Mesenteric fat pad (tissue), 1 donor: ENCODE measurements around the gene KCTD1. TPM values are rescaled to one million over a fixed set of nuclear protein-coding genes. Genes with fewer than 3 reads are reported as not detected.

Experiments used
- DNase-seq: peaks from one replicate; pipeline ENCODE4 v3.0.0-alpha.2; 2020; ENCODE audit warnings: low spot score
- total RNA-seq: library from RNA; stranded (reverse); fragmentation: NEBNext Ultra II Directional; extraction: Animal tissue kit (Norgen Biotek cat#: 25700); gene quantifications from one replicate; pipeline ENCODE4 v1.2.1, GENCODE V29; 2021
- donor health status: DM: yes; HTN: yes; CAD: no.

KCTD1 gene
- total RNA-seq, 1 donor from 2014 or later, result 5.9 TPM

DNA sequence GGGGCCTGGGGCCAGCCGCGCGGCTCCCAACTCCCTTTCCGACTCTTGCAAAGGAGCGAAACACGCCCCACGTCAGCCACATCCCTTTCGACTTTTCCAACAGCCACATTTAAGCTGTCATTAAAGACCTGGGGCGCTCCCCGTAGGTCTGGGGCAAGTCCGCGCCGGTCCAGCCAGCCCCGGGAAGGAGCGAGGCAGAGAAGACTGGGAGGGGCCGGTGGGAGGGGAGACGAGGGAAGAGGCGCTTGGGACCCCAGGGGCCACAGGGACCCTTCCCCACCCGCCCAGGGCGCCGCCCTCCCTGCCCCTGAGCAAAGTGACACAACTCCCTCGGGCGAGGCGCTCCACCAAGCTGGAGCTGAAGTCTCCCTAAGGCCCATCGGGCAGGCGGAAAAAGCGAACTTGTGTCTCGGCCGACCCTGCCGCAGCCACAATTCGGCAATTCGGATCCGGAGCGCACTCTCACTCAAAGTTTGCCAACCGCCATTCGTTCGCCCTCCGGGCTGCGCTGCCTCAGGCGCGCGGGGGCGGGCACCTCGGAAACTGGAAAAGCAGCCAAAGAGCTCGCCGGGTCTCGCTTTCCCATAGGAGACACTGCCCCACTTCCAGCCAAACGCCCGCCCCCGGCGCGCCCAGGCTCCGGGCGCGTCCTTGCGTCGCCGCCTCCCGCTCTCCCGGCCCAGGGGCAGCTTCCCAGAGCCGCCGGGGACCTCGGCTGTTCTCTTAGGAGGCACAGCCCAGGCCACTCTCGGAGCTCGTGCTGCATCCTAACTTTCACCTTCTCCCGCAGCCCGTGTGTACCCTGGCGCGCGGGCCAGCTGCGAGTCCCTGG, 1.1 kb upstream of the KCTD1 start:
- DNase-seq, result no peak

- DNase-seq, result no peak
These were observed 523 bp downstream of the KCTD1 start for GRCh38 chr18:26547646-26548414.

DNA sequence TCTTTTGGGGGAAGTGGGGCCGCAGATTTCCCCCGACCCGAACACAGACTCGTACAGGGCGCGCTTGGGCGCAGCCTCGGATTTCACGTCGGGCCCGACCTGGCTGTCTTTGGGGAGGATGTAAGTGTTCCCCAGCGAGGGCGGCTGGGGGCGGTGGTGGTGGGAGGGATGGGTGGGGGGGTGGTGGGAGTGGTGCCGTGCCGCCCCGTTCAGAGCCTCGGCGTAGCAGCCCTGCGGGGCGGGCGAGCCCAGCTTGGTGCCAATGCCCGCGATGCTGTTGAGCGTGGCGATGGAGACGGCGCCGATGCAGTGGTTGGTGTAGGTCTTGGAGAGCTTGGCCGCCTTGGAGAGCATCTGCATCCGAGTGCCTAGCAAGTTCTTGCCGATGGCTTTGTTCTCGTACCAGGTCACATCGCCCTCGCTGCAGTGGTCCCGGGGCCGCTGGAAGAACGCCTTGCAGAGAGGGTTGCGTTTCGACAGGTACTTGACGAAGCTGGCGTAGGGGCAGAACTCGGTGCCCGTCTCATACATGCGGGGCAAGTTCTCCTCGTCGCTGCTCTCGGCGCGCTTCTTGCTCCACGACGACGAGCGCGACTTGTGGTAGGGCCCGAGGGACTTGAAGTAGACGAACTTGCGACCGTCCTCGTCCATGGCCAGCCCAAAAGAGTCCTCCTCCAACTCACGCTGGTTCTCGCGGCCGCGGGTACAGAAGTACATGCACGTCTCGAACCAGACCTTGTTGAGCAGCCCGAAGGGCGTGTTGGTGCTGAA, 1.3 kb downstream of the KCTD1 start:
- no peak for DNase-seq

DNA sequence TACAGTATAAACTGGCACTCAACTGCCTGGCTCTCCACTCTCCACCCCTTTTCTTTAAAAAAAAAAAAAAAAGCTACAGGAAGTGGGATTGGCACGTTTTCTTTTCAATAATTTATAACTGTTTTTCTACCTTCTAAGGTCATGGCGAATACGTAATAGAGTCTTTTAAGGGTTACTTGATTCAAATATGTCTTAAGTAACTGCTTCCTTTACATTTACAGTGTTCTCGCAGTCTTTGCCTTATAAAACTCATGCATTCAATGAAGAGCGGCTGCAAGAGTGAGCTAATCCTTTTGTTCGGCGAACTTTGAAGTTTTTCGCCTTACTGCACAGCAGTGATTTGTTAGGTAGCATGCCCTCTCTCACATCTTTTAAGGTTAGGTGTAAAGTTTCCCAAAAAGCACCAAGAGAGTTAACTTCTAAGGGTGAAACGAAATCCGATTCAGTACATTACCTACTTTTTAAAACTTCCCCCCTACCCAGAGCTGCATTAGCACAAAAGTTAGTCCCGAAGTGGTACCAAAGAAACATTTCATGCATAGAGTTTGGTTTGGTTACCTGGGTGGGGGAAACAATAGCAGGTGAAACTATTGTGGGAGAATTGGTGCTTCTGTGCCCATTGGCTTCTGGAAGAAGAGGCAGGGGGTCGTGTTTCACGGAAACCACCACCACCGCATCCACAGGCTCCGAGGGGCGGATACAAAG, 2.0 kb downstream of the KCTD1 start:
- DNase-seq, result no peak

DNA sequence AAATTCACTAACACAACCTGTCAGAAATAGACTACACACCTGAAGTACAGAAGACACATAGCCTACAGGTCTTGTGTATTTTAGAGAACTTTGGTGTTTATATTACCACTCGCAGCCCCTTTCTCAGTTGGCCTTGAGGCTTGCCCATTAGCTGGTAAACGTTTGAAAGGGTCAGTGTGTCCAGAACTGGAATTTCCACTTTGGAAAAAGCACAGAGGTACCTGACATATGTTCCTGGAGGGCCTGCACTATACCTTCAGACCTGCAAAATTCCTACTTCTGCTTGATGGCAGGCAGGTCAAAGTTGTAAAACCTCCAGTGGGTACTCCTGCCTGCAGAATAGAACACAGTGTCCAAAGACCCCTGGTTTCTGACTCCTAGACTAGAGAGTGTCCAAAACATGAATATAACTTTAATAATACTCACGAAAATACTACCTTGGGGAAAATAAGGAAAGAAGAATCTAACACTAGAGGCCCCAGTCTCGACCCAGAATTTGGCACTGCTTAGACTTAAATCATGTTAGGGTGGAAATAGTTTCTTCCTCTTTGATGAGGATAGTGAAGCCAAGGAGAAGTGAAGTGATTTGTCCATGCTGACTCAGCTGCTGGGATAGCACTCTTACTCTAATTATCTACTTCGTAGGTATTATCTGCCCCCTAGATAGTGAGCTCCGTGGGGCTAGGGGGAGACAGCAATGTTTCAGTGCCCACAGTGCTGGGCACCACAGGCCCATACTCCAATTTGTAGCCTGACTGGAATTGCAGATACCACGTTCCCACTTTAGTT, 2.8 kb downstream of the KCTD1 start:
- DNase-seq, result no peak

DNA sequence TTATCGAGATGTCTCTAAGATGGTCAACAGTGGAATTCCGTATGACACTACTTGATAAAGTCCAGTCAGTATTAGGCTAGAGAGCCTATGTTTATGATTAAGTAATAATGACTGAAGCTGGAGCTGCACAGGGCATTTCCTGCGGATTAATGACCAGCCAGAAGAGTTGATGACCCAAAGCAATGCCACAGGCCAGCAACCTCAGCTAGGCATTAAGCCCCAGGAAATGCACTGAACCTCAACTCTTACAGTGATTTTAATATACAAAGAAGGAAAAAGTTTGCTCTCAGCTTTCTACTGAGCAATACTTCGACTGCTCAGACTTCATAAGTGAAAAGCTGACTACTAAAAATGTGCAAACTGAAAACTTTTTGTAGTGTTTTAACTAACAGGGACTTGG, 3.9 kb downstream of the KCTD1 start:
- DNase-seq, result no peak

DNA sequence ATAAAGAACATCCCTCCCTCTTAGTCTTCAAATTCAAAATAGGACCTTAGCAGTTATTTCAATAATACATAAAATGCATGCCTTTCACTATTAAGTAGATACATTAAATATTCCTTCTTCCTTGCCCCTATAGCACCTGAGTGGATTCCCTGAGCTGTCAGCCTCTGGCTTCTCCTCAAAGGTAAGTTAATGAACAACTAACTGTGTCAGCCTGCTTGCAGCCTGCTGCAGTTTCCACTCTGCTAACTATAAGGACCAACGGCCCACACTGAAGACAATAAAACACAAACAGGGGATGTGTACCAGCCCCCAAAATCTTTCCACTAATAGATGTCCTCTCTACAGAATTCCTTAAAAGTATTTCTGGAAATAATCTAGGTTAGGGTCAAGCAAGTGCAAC, 5.0 kb downstream of the KCTD1 start:
- DNase-seq, result no peak

DNA sequence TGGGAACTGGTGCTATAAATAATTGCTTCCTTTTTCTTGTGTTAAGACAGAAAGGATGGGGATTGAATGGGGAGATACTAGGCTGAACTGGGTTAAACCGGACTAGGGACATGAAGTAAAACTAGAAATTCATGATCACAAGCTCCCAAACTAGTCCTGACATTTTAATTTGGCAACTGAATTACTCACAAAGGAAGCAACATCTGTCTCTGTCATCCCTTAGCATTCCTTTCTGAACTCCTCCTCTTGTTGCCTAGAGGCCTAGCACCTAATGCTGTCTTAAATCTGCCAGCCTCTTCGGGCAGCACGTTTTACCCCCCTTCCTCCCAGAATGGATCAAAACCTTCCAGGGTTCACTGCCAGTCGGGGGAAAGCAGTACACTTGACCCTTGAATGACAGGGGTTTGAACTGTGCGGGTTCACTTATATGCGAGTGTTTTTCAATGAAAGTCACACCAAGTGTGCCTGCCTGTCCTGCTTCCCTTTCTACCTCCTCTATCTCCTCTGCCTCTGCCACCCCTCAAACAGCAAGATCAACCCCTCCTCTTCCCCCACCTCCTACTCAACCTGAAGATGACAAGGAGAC, 8.2 kb downstream of the KCTD1 start:
- DNase-seq, result no peak

- no peak for DNase-seq
These were observed 9.8 kb downstream of the KCTD1 start for GRCh38 chr18:26538524-26538923.

GRCh38 chr18:26536664-26537063, 11.7 kb downstream of the KCTD1 start:
- DNase-seq, result no peak

DNA sequence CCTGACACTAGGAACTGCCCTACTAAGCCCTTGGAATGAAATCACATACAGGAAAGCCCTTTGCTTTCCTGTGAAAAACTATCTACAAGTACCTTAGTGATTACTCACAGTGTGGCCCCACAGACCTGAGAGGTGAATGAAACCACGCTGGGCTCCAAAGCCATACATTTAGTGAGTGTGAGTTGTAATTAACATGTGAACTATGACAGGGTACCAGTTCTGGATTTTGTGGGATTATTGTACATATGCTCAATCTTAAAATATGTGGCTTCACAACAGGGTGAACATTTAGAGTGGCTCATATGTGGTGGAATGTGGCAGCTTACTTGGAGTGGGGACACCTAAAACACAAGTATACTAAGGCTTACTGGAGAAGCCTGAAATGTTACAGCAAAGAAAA, 12.3 kb downstream of the KCTD1 start:
- DNase-seq, result no peak

DNA sequence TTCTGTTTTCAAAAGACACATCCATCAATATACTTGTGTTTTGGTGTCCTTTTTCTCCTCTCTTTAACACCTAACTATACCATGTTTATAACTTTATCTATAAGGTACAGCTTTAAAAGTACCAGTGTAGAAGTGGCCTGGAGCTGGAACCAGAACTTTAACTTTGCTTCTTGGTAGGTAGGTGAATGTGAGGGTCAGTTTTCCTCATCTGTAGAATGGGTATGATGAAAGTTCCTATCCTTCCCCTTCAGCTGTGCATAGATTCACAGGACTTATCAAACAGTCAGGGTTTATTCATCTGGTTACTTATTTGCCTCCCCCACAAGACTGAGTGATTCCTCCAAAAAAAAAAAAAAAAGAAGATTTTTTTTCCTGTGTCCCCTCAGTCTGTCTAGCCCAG, 12.7 kb downstream of the KCTD1 start:
- DNase-seq, result no peak

- DNase-seq, result no peak
These were observed 15.7 kb downstream of the KCTD1 start for GRCh38 chr18:26532367-26533340.

GRCh38 chr18:26531605-26532298, 16.6 kb downstream of the KCTD1 start:
- DNase-seq, result no peak

- DNase-seq, result no peak
These were observed 21.5 kb downstream of the KCTD1 start for GRCh38 chr18:26526966-26527234.

DNA sequence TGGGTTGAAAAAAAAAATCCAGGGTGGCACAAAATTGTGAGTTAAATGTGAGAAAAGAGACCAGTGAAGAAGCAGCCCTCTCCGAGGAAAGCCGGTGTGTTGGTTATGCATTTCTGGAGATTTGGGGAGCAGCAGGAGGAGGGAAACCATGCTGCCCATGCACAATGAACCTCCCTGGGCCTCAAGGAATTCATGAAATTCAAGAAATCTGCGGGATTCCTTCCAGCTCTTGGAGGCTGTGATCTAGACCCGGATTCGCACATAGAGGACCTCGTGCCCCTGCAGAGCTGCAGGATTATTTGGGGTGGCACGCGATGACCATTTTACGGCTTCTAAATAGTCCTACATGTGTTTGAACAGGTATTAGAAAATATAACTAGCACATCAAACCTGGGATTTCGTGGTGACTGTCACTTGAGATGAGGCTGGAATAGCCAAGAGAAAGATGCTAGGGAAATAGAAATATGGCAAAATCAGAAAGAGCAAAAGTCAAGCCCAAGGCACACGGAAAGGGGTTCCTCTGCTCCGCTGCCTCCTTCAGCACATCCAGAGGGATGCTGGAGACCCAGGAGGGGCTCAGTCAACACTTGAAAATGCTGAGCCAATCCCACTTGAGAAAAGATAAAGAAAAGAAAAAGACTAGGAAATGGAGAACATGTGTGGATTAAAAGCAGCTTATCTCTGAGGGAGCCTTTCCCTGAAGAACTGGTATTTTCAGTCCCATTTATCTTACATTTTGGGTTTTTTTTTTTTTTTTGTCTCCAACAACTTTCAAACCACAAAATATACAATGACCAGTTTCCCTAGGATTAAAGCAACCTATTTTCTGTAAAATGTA, 22.0 kb downstream of the KCTD1 start:
- DNase-seq, result no peak

DNA sequence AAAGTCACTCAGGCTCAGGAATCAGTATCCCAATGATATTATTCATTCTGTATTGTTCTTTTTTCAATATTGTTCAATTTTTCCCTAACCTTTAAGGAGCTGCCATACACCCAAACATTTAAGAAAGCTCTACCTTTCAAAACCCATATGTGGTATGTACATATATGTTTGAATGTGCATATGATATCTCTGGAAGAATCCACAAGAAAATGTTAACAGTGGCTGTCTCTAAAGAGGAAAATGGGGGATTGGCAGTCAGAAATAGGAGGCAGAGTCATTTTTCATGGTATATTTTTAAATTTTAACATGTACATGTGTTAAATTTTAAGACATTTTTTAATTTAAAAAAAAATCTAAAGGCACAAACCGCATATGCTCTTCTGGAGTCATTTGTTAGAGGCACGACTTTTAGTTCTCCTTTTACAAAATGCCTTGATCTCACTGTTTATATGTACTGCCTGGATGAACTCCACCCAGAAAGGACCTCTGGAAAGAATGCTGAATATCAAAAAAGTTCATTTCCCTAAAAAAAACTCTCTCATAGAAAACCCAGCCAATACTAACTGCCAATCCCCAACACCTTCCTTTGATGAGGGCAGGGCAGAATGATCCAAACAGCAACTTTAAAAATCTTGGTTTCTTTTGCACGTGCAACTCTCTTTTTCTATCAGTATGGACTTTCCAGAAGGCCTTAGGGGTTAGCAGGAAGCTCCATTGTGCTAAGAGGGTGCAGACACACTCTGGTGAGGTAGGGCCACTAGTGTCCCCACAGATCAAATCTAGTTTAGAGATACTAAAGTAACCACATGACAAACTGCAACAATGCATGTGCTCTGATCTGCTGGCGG, 23.6 kb downstream of the KCTD1 start:
- no peak for DNase-seq
